Measurements from ENCODE around the gene ATXN2. TPM values are rescaled to one million over a fixed set of nuclear protein-coding genes. Genes with fewer than 3 reads are reported as not detected.

The ATXN2 gene
- total and polyA plus RNA-seq, 4 donors: 51.7 to 99.2 (median 74.4) TPM

DNA sequence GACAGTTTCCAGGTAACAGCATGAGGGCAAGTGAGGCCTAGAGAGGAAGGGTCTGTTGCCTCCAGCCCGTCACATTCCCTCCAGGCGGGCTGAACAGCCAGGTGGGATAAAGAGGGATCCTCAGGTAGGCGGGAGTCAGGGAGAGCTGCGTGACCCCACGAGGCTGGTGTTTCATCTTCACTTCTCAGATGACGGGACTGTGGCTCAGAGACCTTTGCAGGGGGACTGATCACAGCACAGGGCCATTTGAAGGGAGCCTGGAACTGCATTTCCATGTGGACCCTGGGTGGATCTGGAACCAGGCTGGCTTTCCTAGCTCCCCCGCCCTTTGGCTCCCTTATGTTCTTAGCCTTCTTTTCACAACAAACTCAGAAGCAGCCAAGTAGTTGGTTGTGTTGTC is 156.0 kb downstream of the ATXN2 start:
- no peaks in the 10 kb centered on the region for H3K27me3 ChIP-seq (ENCODE audit: control insufficient read depth, insufficient read depth, low read length)
- no peak overlapping the region for H3K27ac ChIP-seq (ENCODE audit: low read depth, low read length)
- H3K36me3 ChIP-seq (ENCODE audit: control insufficient read depth, insufficient read depth, low read length): peaks cover 77% of the 10 kb centered on the region
- WGBS (ENCODE audit: insufficient coverage): 89% methylated on average over 6 of the region's 7 CpGs
- no peak overlapping the region for H3K4me3 ChIP-seq (ENCODE audit: low read depth, low read length)
- H3K9me3 ChIP-seq (ENCODE audit: control insufficient read depth, insufficient read depth, low read length): no peaks in the 10 kb centered on the region
- DNase-seq (ENCODE audit: low read depth in 4 of 6, low spot score in 6 of 6): no peak
- H3K4me1 ChIP-seq (ENCODE audit: control insufficient read depth, insufficient read depth, low read length): peaks cover 48% of the 10 kb centered on the region

- DNase-seq (ENCODE audit: low read depth in 4 of 6, low spot score in 6 of 6): no peak
- WGBS (ENCODE audit: insufficient coverage): 94% methylated on average over 10 of the region's 10 CpGs
- peaks cover 48% of the 10 kb centered on the region for H3K4me1 ChIP-seq (ENCODE audit: control insufficient read depth, insufficient read depth, low read length)
- H3K36me3 ChIP-seq (ENCODE audit: control insufficient read depth, insufficient read depth, low read length): peaks cover 74% of the 10 kb centered on the region
- no peaks in the 10 kb centered on the region for H3K27me3 ChIP-seq (ENCODE audit: control insufficient read depth, insufficient read depth, low read length)
- H3K27ac ChIP-seq (ENCODE audit: low read depth, low read length): no peak overlapping the region
- no peaks in the 10 kb centered on the region for H3K9me3 ChIP-seq (ENCODE audit: control insufficient read depth, insufficient read depth, low read length)
- no peak overlapping the region for H3K4me3 ChIP-seq (ENCODE audit: low read depth, low read length)
Observed at GRCh38 chr12:111442301-111443045, 156.6 kb downstream of the ATXN2 start.

DNA sequence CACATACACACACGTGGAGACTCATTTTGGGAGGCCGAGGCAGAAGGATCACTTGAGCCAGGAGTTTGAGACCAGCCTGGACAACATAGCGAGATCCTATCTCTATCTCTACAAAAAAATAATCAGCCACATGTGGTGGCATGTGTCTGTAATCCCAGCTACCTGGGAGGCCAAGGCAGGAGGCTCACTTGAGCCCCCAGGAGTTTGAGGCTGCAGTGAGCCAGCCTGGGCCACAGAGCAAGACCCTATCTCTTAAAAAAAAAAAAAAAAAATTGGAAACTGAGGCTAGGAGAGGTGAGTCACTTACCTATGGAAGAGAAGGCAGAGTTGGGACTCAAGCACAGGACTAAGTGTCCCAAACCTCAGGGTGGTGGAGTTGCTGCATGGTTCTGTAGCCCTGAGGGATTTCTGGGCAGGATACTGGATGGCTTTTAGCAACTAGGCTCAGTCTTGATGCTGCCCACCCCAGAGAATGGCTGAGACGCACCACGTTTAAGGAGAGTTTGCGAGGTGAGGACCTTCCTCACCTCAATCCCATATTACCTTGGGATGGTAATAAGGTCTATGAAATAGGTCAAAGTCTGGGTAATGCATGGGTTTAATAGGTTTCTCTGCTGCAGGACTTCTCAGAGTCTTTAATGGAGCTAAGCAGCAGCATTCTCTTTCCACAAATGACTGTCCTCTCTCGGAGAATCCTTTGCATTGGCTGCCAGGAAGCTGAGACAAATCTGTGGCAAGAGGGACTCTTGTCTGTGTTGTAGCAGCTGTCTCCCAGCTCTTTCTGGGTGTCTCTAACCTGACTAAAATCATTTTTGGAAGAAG is 157.8 kb downstream of the ATXN2 start:
- Histone ChIP-seq H3K27me3 (ENCODE audit: control insufficient read depth, insufficient read depth, low read length) (no peaks in the 10 kb centered on the region), H3K36me3 (ENCODE audit: control insufficient read depth, insufficient read depth, low read length) (peaks cover 69% of the 10 kb centered on the region), H3K4me1 (ENCODE audit: control insufficient read depth, insufficient read depth, low read length) (peaks cover 51% of the 10 kb centered on the region), H3K27ac (ENCODE audit: low read depth, low read length) (no peak overlapping the region), H3K9me3 (ENCODE audit: control insufficient read depth, insufficient read depth, low read length) (no peaks in the 10 kb centered on the region), H3K4me3 (ENCODE audit: low read depth, low read length) (no peak overlapping the region)
- no CpG with 5 or more reads among the region's 7 CpGs for WGBS (ENCODE audit: insufficient coverage)
- no peak for DNase-seq (ENCODE audit: low read depth in 4 of 6, low spot score in 6 of 6)

DNA sequence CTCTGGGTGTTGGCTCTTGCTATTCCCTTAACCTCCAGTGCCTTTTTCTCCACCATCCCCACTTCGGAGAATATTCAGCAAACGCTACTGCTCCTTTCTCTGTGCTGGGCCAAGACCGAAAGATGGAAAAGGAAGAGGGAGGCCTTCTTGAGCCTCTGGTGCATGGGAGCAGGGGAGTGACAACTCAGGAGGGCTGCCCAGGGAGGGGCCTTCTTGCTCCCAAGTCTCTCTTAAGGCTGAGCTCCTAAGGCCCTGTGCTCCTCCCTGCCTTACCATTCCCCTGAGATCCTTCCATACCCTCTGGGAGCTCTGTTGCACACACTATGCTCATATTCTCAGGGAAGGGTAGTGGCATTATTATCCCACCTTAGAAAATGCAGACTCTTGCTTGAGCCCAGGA is 158.5 kb downstream of the ATXN2 start:
- no peak overlapping the region for H3K4me3 ChIP-seq (ENCODE audit: low read depth, low read length)
- no peaks in the 10 kb centered on the region for H3K27me3 ChIP-seq (ENCODE audit: control insufficient read depth, insufficient read depth, low read length)
- H3K27ac ChIP-seq (ENCODE audit: low read depth, low read length): no peak overlapping the region
- peaks cover 51% of the 10 kb centered on the region for H3K4me1 ChIP-seq (ENCODE audit: control insufficient read depth, insufficient read depth, low read length)
- no peaks in the 10 kb centered on the region for H3K9me3 ChIP-seq (ENCODE audit: control insufficient read depth, insufficient read depth, low read length)
- WGBS (ENCODE audit: insufficient coverage): 100% methylated on average over 1 of the region's 3 CpGs
- no peak for DNase-seq (ENCODE audit: low read depth in 4 of 6, low spot score in 6 of 6)
- H3K36me3 ChIP-seq (ENCODE audit: control insufficient read depth, insufficient read depth, low read length): peaks cover 67% of the 10 kb centered on the region

GRCh38 chr12:111440152-111440551 is 159.0 kb downstream of the ATXN2 start:
- peaks cover 63% of the 10 kb centered on the region for H3K36me3 ChIP-seq (ENCODE audit: control insufficient read depth, insufficient read depth, low read length)
- WGBS (ENCODE audit: insufficient coverage): 85% methylated on average over 8 of the region's 8 CpGs
- no peak overlapping the region for H3K27ac ChIP-seq (ENCODE audit: low read depth, low read length)
- H3K9me3 ChIP-seq (ENCODE audit: control insufficient read depth, insufficient read depth, low read length): no peaks in the 10 kb centered on the region
- no peaks in the 10 kb centered on the region for H3K27me3 ChIP-seq (ENCODE audit: control insufficient read depth, insufficient read depth, low read length)
- no peak overlapping the region for H3K4me3 ChIP-seq (ENCODE audit: low read depth, low read length)
- H3K4me1 ChIP-seq (ENCODE audit: control insufficient read depth, insufficient read depth, low read length): peaks cover 51% of the 10 kb centered on the region
- DNase-seq (ENCODE audit: low read depth in 4 of 6, low spot score in 6 of 6): no peak

GRCh38 chr12:111439657-111440151 is 159.4 kb downstream of the ATXN2 start:
- DNase-seq (ENCODE audit: low read depth in 4 of 6, low spot score in 6 of 6): no peak
- 86% methylated on average over 4 of the region's 5 CpGs for WGBS (ENCODE audit: insufficient coverage)
- Histone ChIP-seq H3K27ac (ENCODE audit: low read depth, low read length) (no peak overlapping the region), H3K27me3 (ENCODE audit: control insufficient read depth, insufficient read depth, low read length) (no peaks in the 10 kb centered on the region), H3K9me3 (ENCODE audit: control insufficient read depth, insufficient read depth, low read length) (no peaks in the 10 kb centered on the region), H3K4me1 (ENCODE audit: control insufficient read depth, insufficient read depth, low read length) (peaks cover 51% of the 10 kb centered on the region), H3K36me3 (ENCODE audit: control insufficient read depth, insufficient read depth, low read length) (peaks cover 59% of the 10 kb centered on the region), H3K4me3 (ENCODE audit: low read depth, low read length) (no peak overlapping the region)

DNA sequence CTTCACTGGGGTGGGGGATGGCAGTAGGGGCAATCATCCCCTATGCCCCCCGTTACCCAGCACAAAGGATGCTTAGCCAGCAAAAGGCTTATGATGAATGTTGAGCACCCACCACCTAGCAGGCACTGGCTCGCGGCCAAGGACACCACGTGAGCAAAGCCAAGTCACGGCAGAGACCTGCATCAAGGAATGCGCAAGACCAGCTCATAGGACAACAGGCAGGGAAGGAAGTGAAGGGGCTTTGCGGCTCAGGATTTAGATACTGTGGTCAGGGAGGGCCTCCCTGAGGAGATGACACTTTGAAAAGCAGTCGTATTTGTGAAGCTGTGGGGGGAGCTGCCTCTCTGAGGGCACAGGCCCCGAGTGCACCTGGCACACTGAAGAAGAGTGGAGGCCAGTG is 160.6 kb downstream of the ATXN2 start:
- 30% methylated on average over 8 of the region's 9 CpGs for WGBS (ENCODE audit: insufficient coverage)
- peaks cover 49% of the 10 kb centered on the region for H3K4me1 ChIP-seq (ENCODE audit: control insufficient read depth, insufficient read depth, low read length)
- no peak overlapping the region for H3K4me3 ChIP-seq (ENCODE audit: low read depth, low read length)
- H3K36me3 ChIP-seq (ENCODE audit: control insufficient read depth, insufficient read depth, low read length): peaks cover 51% of the 10 kb centered on the region
- DNase-seq (ENCODE audit: low read depth in 4 of 6, low spot score in 6 of 6): peak in 1 of 6 donors; percentile 70
- H3K27me3 ChIP-seq (ENCODE audit: control insufficient read depth, insufficient read depth, low read length): no peaks in the 10 kb centered on the region
- H3K27ac ChIP-seq (ENCODE audit: low read depth, low read length): no peak overlapping the region
- H3K9me3 ChIP-seq (ENCODE audit: control insufficient read depth, insufficient read depth, low read length): no peaks in the 10 kb centered on the region

DNA sequence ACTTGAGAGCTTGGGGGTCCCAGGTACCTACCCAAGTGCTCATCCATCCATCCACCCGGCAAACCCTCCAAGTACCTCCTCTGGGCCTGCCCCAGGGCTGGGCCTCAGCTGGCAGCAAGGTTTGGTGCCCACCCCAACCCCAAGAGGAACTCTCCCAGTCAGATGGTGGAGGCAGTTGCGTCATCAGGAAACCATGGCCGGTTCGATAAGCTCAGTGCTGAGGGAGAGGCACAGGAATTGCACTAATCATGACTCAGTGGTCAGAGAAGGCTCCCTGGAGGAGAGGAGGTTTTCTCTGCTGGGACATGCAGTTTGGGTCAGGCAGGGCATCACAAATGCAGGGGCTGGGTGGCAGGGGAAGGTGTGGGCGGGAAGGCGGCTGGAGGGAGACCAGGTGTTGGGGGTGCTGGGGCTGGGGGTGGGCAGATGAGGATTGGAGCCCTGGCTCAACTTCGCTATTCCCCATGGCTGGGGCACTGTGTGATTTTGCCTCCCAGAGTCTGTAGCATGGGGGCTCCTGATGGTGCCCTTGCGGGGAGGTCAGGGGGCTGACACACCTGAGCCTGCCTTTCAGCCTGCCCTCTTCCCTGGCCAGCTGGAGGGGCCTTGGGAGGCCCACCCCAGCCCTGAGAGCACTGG is 161.2 kb downstream of the ATXN2 start:
- DNase-seq (ENCODE audit: low read depth in 4 of 6, low spot score in 6 of 6): no peak
- peaks cover 48% of the 10 kb centered on the region for H3K36me3 ChIP-seq (ENCODE audit: control insufficient read depth, insufficient read depth, low read length)
- peaks cover 49% of the 10 kb centered on the region for H3K4me1 ChIP-seq (ENCODE audit: control insufficient read depth, insufficient read depth, low read length)
- no peaks in the 10 kb centered on the region for H3K27me3 ChIP-seq (ENCODE audit: control insufficient read depth, insufficient read depth, low read length)
- no peak overlapping the region for H3K27ac ChIP-seq (ENCODE audit: low read depth, low read length)
- 82% methylated on average over 8 of the region's 8 CpGs for WGBS (ENCODE audit: insufficient coverage)
- no peaks in the 10 kb centered on the region for H3K9me3 ChIP-seq (ENCODE audit: control insufficient read depth, insufficient read depth, low read length)
- H3K4me3 ChIP-seq (ENCODE audit: low read depth, low read length): no peak overlapping the region

DNA sequence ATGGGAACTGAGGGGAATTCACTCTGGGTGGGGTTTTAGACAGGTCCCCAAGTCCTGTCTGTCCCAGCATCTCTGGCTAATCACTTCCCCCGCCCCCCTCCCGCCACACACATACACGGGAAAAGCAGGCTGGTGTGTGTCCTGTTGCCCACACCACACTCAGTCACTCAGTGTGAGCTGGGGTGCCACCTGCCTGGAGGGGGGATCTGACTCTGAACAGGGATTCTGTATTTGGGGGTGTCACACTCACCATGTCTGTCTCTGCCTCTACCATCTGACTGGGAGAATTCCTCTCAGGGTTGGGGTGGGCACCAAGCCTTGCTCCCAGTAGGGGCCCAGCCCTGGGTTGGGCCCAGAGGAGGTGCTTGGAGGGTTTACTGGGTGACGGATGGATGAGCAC is 162.3 kb downstream of the ATXN2 start:
- no peak overlapping the region for H3K27ac ChIP-seq (ENCODE audit: low read depth, low read length)
- H3K4me1 ChIP-seq (ENCODE audit: control insufficient read depth, insufficient read depth, low read length): peaks cover 49% of the 10 kb centered on the region

More for the DNA sequence above, 162.3 kb downstream of the ATXN2 start:
- no peaks in the 10 kb centered on the region for H3K9me3 ChIP-seq (ENCODE audit: control insufficient read depth, insufficient read depth, low read length)
- no peaks in the 10 kb centered on the region for H3K27me3 ChIP-seq (ENCODE audit: control insufficient read depth, insufficient read depth, low read length)
- peaks cover 37% of the 10 kb centered on the region for H3K36me3 ChIP-seq (ENCODE audit: control insufficient read depth, insufficient read depth, low read length)
- WGBS (ENCODE audit: insufficient coverage): 86% methylated on average over 1 of the region's 4 CpGs
- no peak for DNase-seq (ENCODE audit: low read depth in 4 of 6, low spot score in 6 of 6)
- H3K4me3 ChIP-seq (ENCODE audit: low read depth, low read length): no peak overlapping the region
